Activated CD8-positive, alpha-beta T cell treated with anti-CD3 and anti-CD28 coated beads for 36 hours (primary cell): ENCODE results near the gene GNG3. TPM values are rescaled to one million over a fixed set of nuclear protein-coding genes. Genes with fewer than 3 reads are reported as not detected.

ENCODE experiments used
- ATAC-seq: fragments of 200-7000 bp; cut with Tn5 transposase; one replicate; pipeline ENCODE4 v1.10.0; 2021; ENCODE audit warnings: mild to moderate bottlenecking, moderate library complexity
- CTCF ChIA-PET: fragments of 350-600 bp; sonication (Branson Sonifier 250); formaldehyde crosslinking; loops from one replicate; lab custom pipeline; 2021; ENCODE audit warnings: antibody characterized with exemption; lab: Charles Lee
- POLR2A ChIA-PET: fragments of 350-600 bp; sonication (Branson Sonifier 250); formaldehyde crosslinking; loops from one replicate; lab custom pipeline; 2021; ENCODE audit warnings: antibody characterized with exemption; lab: Charles Lee
- DNase-seq: peaks from one replicate; pipeline ENCODE4 v3.0.0-alpha.2; 2020
- H3K27ac Mint-ChIP-seq: one replicate; pipeline ENCODE4 v1.8.0; 2021; ENCODE audit warnings: mild to moderate bottlenecking, mixed read lengths
- H3K27me3 Mint-ChIP-seq: one replicate; pipeline ENCODE4 v1.8.0; 2021; ENCODE audit warnings: mixed read lengths
- H3K36me3 Mint-ChIP-seq: one replicate; pipeline ENCODE4 v1.8.0; 2021; ENCODE audit warnings: low read depth, mixed read lengths
- H3K4me1 Mint-ChIP-seq: one replicate; pipeline ENCODE4 v1.8.0; 2021; ENCODE audit warnings: low read depth, mixed read lengths
- H3K4me3 Mint-ChIP-seq: one replicate; pipeline ENCODE4 v1.8.0; 2021; ENCODE audit warnings: mild to moderate bottlenecking, moderate library complexity, mixed read lengths
- H3K9me3 Mint-ChIP-seq: one replicate; pipeline ENCODE4 v1.8.0; 2021; ENCODE audit warnings: mixed read lengths
- intact Hi-C: fragments of 100-400 bp; cut with micrococcal nuclease; formaldehyde crosslinking; loops from one replicate; pipeline ENCODE4 v1.10.0; 2022
- total RNA-seq, 2 experiments: library from RNA; stranded (reverse); gene quantifications; one replicate each; pipeline ENCODE4 v1.2.3, GENCODE V29; 2021
- TF ChIP-seq, protein P1 (sequence below): fragments of 200-600 bp; IDR thresholded peaks from one replicate; pipeline ENCODE4 v1.8.0; 2022; ENCODE audit warnings: antibody characterized with exemption, mild to moderate bottlenecking

Gene GNG3
- total RNA-seq, 2 experiments from 2014 or later = not detected

DNA sequence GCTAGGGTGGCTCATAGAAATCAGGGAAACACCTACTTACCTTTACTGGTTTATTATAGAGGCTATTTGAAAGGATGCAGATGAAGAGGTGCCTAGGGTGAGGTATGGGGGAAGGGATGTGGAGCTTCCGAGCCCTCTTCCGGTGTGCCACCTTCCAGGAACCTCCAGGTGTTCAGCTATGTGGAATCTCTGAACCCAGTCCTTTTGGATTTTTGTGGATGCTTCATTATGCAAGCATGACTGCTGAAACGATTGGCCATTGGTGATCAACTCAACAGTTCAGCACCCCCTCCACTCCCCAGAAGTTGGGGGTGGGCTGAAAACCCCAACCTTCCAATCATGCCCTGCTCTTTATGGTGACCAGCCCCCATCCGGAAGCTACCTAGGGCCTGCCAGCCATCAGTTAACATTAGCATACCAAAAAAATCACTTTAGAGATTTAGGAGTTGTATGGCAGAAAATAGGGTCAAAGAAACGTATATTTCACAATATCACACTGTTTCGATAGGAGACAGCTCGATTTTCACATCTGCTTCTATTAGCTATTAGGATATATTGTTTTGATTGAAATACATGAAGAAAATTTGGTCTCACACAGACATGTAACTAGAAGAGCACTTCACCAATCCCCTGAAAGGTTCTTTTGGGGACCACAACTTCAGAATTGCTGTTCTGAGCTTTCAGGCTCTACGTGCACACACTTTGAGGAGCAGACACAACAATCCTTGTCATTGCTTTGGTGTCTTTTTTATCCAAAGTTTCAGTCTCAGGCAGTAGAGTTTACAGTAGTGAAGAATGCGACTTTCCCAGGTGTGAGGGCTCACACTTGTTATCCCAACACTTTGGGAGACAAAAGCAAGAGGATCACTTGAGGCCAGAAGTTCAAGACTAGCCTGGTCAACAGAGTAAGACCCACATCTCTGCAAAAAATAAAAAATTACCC lies 50.6 kb downstream of the GNG3 start:
- Mint-ChIP-seq H3K9me3 (no peaks in the 10 kb centered on the region), H3K4me1 (peaks cover 17% of the 10 kb centered on the region), H3K27me3 (no peaks in the 10 kb centered on the region), H3K36me3 (peaks cover 6% of the 10 kb centered on the region), H3K27ac (no peak overlapping the region), H3K4me3 (no peak overlapping the region)
- ATAC-seq (no peak), DNase-seq (no peak)
- CTCF ChIA-PET = interaction anchor here (1.3 kb wide), 1 partner anchor 28 kb away, joined by 4 read pairs; no protein-coding TSS in a partner anchor
- TF ChIP-seq, protein P1, sequence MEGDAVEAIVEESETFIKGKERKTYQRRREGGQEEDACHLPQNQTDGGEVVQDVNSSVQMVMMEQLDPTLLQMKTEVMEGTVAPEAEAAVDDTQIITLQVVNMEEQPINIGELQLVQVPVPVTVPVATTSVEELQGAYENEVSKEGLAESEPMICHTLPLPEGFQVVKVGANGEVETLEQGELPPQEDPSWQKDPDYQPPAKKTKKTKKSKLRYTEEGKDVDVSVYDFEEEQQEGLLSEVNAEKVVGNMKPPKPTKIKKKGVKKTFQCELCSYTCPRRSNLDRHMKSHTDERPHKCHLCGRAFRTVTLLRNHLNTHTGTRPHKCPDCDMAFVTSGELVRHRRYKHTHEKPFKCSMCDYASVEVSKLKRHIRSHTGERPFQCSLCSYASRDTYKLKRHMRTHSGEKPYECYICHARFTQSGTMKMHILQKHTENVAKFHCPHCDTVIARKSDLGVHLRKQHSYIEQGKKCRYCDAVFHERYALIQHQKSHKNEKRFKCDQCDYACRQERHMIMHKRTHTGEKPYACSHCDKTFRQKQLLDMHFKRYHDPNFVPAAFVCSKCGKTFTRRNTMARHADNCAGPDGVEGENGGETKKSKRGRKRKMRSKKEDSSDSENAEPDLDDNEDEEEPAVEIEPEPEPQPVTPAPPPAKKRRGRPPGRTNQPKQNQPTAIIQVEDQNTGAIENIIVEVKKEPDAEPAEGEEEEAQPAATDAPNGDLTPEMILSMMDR = no peak
- POLR2A ChIA-PET = interaction anchor here (0.8 to 1.5 kb wide), 9 partner anchors 10 to 97 kb away, joined by 3 to 5 read pairs (median 3); no protein-coding TSS in a partner anchor
- intact Hi-C loops = no loop called here

Other genes starting within 250 kb of the GNG3 start
- gene AHNAK, start 160.9 kb upstream of the GNG3 start, total RNA-seq = 10 to 100 TPM; 41.1 to 43.0 TPM
- gene EEF1G, start 133.8 kb upstream of the GNG3 start, total RNA-seq = 1,000 to 10,000 TPM; 1,925 to 1,979 TPM
- gene TUT1, start 116.2 kb upstream of the GNG3 start, total RNA-seq = 10 to 100 TPM; 34.4 to 38.0 TPM
- gene MTA2, start 105.8 kb upstream of the GNG3 start, total RNA-seq = 100 to 1,000 TPM; 159 to 164 TPM
- 100 to 1,000 TPM; 115 to 120 TPM for gene EML3, start 94.9 kb upstream of the GNG3 start, total RNA-seq
- gene ROM1, start 94.4 kb upstream of the GNG3 start, total RNA-seq = 1 to 10 TPM in 1 of 2 experiments, under 1 TPM in 1; 0.79 to 1.1 TPM
- 10 to 100 TPM; 59.1 to 61.4 TPM for gene B3GAT3, start 85.7 kb upstream of the GNG3 start, total RNA-seq
- 100 to 1,000 TPM; 205 to 217 TPM for gene GANAB, start 61.1 kb upstream of the GNG3 start, total RNA-seq
- gene INTS5, start 54.4 kb upstream of the GNG3 start, total RNA-seq = 10 to 100 TPM; 30.3 to 31.5 TPM
- gene C11orf98, start 42.5 kb upstream of the GNG3 start, total RNA-seq = 100 to 1,000 TPM; 108 TPM
- gene CSKMT, start 42.4 kb upstream of the GNG3 start, total RNA-seq = 10 to 100 TPM; 37.1 to 43.6 TPM
- 1 to 10 TPM; 4.7 TPM for gene UQCC3, start 36.0 kb upstream of the GNG3 start, total RNA-seq
- 10 to 100 TPM; 12.0 to 12.9 TPM for gene LBHD1, start 35.4 kb upstream of the GNG3 start, total RNA-seq
- gene UBXN1, start 28.6 kb upstream of the GNG3 start, total RNA-seq = 100 to 1,000 TPM; 104 to 120 TPM
- not detected for gene LRRN4CL, start 18.1 kb upstream of the GNG3 start, total RNA-seq
- gene BSCL2, start 252 bp upstream of the GNG3 start, total RNA-seq = 10 to 100 TPM; 22.1 to 24.1 TPM
- gene HNRNPUL2, start 19.8 kb downstream of the GNG3 start, total RNA-seq = 10 to 100 TPM; 54.9 to 58.6 TPM
- gene TTC9C, start 20.8 kb downstream of the GNG3 start, total RNA-seq = 10 to 100 TPM; 33.7 to 37.9 TPM
- 10 to 100 TPM in 1 of 2 experiments, 1 to 10 TPM in 1; 9.8 to 11.8 TPM for gene ZBTB3, start 46.5 kb downstream of the GNG3 start, total RNA-seq
- gene POLR2G, start 53.9 kb downstream of the GNG3 start, total RNA-seq = 100 to 1,000 TPM; 109 to 111 TPM
- gene TAF6L, start 63.7 kb downstream of the GNG3 start, total RNA-seq = 10 to 100 TPM; 13.7 to 16.7 TPM
- 10 to 100 TPM; 18.6 to 19.5 TPM for gene TMEM179B, start 79.7 kb downstream of the GNG3 start, total RNA-seq
- 10 to 100 TPM; 12.3 to 12.7 TPM for gene TMEM223, start 84.3 kb downstream of the GNG3 start, total RNA-seq
- 10 to 100 TPM; 80.9 to 90.0 TPM for gene NXF1, start 97.8 kb downstream of the GNG3 start, total RNA-seq
- gene STX5, start 124.4 kb downstream of the GNG3 start, total RNA-seq = 10 to 100 TPM; 22.0 to 22.8 TPM
- not detected for gene TEX54, start 125.2 kb downstream of the GNG3 start, total RNA-seq
- gene WDR74, start 131.9 kb downstream of the GNG3 start, total RNA-seq = 10 to 100 TPM; 96.5 to 99.3 TPM
- gene SLC3A2, start 173.2 kb downstream of the GNG3 start, total RNA-seq = 100 to 1,000 TPM; 299 to 315 TPM
- gene CHRM1, start 213.7 kb downstream of the GNG3 start, total RNA-seq = not detected